ENCODE measurements around the gene ZXDA. TPM values are rescaled to one million over a fixed set of nuclear protein-coding genes. Genes with fewer than 3 reads are reported as not detected.

The ZXDA gene
- polyA plus RNA-seq, 4 donors, result 0.45 to 4.3 (median 0.81) TPM

DNA sequence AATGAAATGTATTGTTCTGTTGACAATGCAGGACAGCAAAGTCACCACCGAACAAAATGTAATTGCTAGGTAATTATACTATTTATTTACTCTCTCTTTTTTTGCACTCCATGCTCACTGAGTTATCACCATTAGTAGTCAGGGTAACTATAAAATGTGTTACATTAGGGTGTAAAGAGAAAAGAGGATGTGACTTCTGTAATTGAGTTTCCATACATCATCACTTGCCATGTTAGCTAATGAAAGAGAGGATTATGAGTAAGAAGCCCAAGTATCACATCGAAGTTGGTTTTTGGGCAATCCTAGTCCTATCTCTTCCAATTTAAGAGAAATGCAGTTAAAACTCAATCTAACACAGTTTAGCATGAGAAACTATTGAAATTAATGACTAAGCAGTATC, 7.6 kb downstream of the ZXDA start:
- no peak overlapping the region for H3K4me3 ChIP-seq (ENCODE audit: low read depth in 1 of 3, low read length in 3 of 3)
- H3K36me3 ChIP-seq (ENCODE audit: control insufficient read depth in 3 of 3, insufficient read depth in 2 of 3, low read depth in 1 of 3, low read length in 3 of 3), result no peaks in the 10 kb centered on the region
- no peaks in the 10 kb centered on the region for H3K27me3 ChIP-seq (ENCODE audit: control insufficient read depth in 3 of 3, insufficient read depth in 3 of 3, low read length in 3 of 3)
- FAIRE-seq (no peak), DNase-seq (no peak)
- no peaks in the 10 kb centered on the region for H3K4me1 ChIP-seq (ENCODE audit: control insufficient read depth in 3 of 3, insufficient read depth in 2 of 3, low read depth in 1 of 3, low read length in 2 of 3)
- no peaks in the 10 kb centered on the region for H3K9me3 ChIP-seq (ENCODE audit: control insufficient read depth in 2 of 2, insufficient read depth in 1 of 2, low read depth in 1 of 2, low read length in 1 of 2)
- 66 to 85% (median 83%) methylated on average over 2 of the region's 2 CpGs for WGBS, 3 donors
- H3K27ac ChIP-seq (ENCODE audit: low read depth in 1 of 3, low read length in 2 of 3), result no peak overlapping the region

DNA sequence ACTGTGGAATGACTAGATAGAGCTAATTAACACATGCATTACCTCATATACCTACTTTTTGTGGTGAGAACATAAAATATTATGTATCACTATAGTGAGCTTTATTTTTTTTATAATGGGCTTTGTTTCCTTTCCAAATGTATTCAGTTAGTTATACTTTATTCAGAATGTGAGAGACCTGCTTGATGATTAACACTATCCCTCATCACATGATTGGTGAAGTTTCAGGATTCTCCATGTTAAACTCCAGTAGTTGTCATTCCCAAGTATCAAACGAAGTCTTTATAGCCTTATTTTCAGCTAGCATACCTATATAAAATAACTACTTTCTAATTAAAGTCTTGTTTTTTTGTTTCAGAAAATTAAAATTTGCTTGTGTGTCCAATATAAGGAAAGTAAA, 8.8 kb downstream of the ZXDA start:
- H3K4me3 ChIP-seq (ENCODE audit: low read depth in 1 of 3, low read length in 3 of 3), result no peak overlapping the region
- H3K9me3 ChIP-seq (ENCODE audit: control insufficient read depth in 2 of 2, insufficient read depth in 1 of 2, low read depth in 1 of 2, low read length in 1 of 2), result no peaks in the 10 kb centered on the region
- H3K27me3 ChIP-seq (ENCODE audit: control insufficient read depth in 3 of 3, insufficient read depth in 3 of 3, low read length in 3 of 3), result no peaks in the 10 kb centered on the region
- no peaks in the 10 kb centered on the region for H3K36me3 ChIP-seq (ENCODE audit: control insufficient read depth in 3 of 3, insufficient read depth in 2 of 3, low read depth in 1 of 3, low read length in 3 of 3)
- FAIRE-seq, result no peak
- 52 to 80% (median 64%) methylated on average over 1 of the region's 1 CpG for WGBS, 3 donors
- H3K4me1 ChIP-seq (ENCODE audit: control insufficient read depth in 3 of 3, insufficient read depth in 2 of 3, low read depth in 1 of 3, low read length in 2 of 3), result no peaks in the 10 kb centered on the region
- no peak for DNase-seq
- no peak overlapping the region for H3K27ac ChIP-seq (ENCODE audit: low read depth in 1 of 3, low read length in 2 of 3)

DNA sequence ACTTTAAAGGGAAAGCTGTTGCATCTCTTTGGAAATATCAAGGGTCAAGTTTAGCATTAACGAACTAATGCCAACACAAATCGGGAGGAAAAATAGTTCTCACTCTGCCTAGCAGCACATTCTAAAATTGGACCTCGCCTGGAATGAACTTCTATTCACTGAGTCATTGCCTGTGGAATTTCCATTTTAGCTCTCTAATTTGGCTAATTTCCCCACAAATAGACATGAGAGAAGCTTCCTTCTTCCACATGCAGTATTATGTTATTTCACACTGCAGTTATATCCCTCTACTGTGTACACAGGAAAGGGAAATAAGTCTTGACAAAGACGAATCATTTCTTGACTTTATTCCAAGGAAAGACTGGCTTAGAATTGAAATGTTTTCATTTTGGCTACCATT, 9.3 kb downstream of the ZXDA start:
- no peak overlapping the region for H3K27ac ChIP-seq (ENCODE audit: low read depth in 1 of 3, low read length in 2 of 3)
- DNase-seq (no peak), FAIRE-seq (no peak)
- H3K36me3 ChIP-seq (ENCODE audit: control insufficient read depth in 3 of 3, insufficient read depth in 2 of 3, low read depth in 1 of 3, low read length in 3 of 3), result no peaks in the 10 kb centered on the region
- no peak overlapping the region for H3K4me3 ChIP-seq (ENCODE audit: low read depth in 1 of 3, low read length in 3 of 3)
- no peaks in the 10 kb centered on the region for H3K9me3 ChIP-seq (ENCODE audit: control insufficient read depth in 2 of 2, insufficient read depth in 1 of 2, low read depth in 1 of 2, low read length in 1 of 2)
- H3K4me1 ChIP-seq (ENCODE audit: control insufficient read depth in 3 of 3, insufficient read depth in 2 of 3, low read depth in 1 of 3, low read length in 2 of 3), result no peaks in the 10 kb centered on the region
- 56 to 74% (median 70%) methylated on average over 4 of the region's 4 CpGs for WGBS, 3 donors
- H3K27me3 ChIP-seq (ENCODE audit: control insufficient read depth in 3 of 3, insufficient read depth in 3 of 3, low read length in 3 of 3), result no peaks in the 10 kb centered on the region

DNA sequence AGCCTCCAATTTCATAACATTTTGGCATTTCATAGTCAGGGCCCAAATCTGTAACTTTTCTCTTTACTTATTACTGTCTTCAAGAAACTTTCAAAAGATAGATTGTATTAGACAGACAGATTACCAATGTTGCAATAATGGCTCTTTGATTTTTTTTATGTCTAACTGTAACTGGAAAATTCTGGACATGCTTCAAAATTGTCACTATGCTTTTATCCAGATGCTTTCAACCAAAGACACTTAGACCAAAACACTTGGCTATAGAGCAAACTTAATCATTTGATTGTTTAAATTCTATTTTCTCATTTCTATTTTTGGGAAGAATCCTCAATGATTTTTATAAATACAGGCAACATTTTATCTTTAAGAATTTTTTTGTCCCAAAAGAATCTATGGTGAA, 10.4 kb downstream of the ZXDA start:
- FAIRE-seq (no peak), DNase-seq (no peak)
- Histone ChIP-seq H3K4me1 (ENCODE audit: control insufficient read depth in 3 of 3, insufficient read depth in 2 of 3, low read depth in 1 of 3, low read length in 2 of 3) (no peaks in the 10 kb centered on the region), H3K4me3 (ENCODE audit: low read depth in 1 of 3, low read length in 3 of 3) (no peak overlapping the region), H3K27ac (ENCODE audit: low read depth in 1 of 3, low read length in 2 of 3) (no peak overlapping the region), H3K27me3 (ENCODE audit: control insufficient read depth in 3 of 3, insufficient read depth in 3 of 3, low read length in 3 of 3) (no peaks in the 10 kb centered on the region), H3K9me3 (ENCODE audit: control insufficient read depth in 2 of 2, insufficient read depth in 1 of 2, low read depth in 1 of 2, low read length in 1 of 2) (no peaks in the 10 kb centered on the region), H3K36me3 (ENCODE audit: control insufficient read depth in 3 of 3, insufficient read depth in 2 of 3, low read depth in 1 of 3, low read length in 3 of 3) (no peaks in the 10 kb centered on the region)

DNA sequence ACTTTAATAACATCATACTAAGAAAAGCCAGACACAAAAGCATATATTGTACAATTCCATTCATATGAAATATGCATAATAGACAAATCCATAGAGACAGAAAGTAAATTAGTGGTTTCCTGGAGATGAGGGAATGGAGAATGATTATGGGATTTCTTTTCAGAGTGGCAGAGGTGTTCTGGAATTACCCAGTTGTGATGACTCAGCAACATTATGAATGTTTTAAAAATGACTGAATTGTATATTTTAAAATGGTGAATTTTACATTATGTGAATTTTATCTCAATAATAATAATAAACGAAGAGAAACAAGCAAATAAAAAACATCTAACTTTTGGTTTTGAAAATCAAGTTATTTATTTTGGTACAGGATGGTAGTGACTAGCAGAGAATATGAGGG, 11.2 kb downstream of the ZXDA start:
- 47 to 88% (median 69%) methylated on average over 1 of the region's 1 CpG for WGBS, 3 donors
- FAIRE-seq, result no peak
- no peaks in the 10 kb centered on the region for H3K27me3 ChIP-seq (ENCODE audit: control insufficient read depth in 3 of 3, insufficient read depth in 3 of 3, low read length in 3 of 3)
- DNase-seq, result no peak
- H3K27ac ChIP-seq (ENCODE audit: low read depth in 1 of 3, low read length in 2 of 3), result no peak overlapping the region
- no peaks in the 10 kb centered on the region for H3K9me3 ChIP-seq (ENCODE audit: control insufficient read depth in 2 of 2, insufficient read depth in 1 of 2, low read depth in 1 of 2, low read length in 1 of 2)
- H3K4me3 ChIP-seq (ENCODE audit: low read depth in 1 of 3, low read length in 3 of 3), result no peak overlapping the region
- no peaks in the 10 kb centered on the region for H3K4me1 ChIP-seq (ENCODE audit: control insufficient read depth in 3 of 3, insufficient read depth in 2 of 3, low read depth in 1 of 3, low read length in 2 of 3)
- no peaks in the 10 kb centered on the region for H3K36me3 ChIP-seq (ENCODE audit: control insufficient read depth in 3 of 3, insufficient read depth in 2 of 3, low read depth in 1 of 3, low read length in 3 of 3)

DNA sequence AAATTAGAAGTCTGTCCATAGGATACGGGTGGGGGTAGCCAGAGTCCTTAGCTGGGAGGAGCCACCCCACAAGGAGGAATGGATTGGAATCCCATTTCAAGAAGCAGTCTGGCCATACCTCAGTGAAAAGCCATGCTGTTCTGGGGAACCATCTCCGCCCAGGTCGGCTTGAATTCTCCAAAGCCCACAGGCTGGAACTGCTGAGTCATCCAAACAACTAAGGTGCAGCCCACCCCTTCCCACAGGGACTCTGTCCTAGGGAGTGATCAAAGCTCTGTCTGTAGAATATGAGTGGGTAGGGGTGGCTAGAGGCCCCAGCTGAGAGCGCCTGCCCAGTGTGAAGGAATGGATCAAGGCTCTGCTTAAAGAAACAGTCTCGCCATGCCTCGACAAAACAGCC, 38.8 kb downstream of the ZXDA start:
- no peak for FAIRE-seq

More for the DNA sequence above, 38.8 kb downstream of the ZXDA start:
- Histone ChIP-seq H3K4me3 (ENCODE audit: low read depth in 1 of 3, low read length in 3 of 3) (no peak overlapping the region), H3K36me3 (ENCODE audit: control insufficient read depth in 3 of 3, insufficient read depth in 2 of 3, low read depth in 1 of 3, low read length in 3 of 3) (no peaks in the 10 kb centered on the region), H3K27ac (ENCODE audit: low read depth in 1 of 3, low read length in 2 of 3) (no peak overlapping the region), H3K27me3 (ENCODE audit: control insufficient read depth in 3 of 3, insufficient read depth in 3 of 3, low read length in 3 of 3) (no peaks in the 10 kb centered on the region), H3K9me3 (ENCODE audit: control insufficient read depth in 2 of 2, insufficient read depth in 1 of 2, low read depth in 1 of 2, low read length in 1 of 2) (peaks cover 0 to 14% of the 10 kb centered on the region in 2 donors), H3K4me1 (ENCODE audit: control insufficient read depth in 3 of 3, insufficient read depth in 2 of 3, low read depth in 1 of 3, low read length in 2 of 3) (no peaks in the 10 kb centered on the region)
- 85 to 94% (median 89%) methylated on average over 6 of the region's 6 CpGs for WGBS, 3 donors
- no peak for DNase-seq

Other genes starting within 250 kb of the ZXDA start
- not detected for gene NLRP2B, start 230.2 kb downstream of the ZXDA start, polyA plus RNA-seq

Measured in small intestine (tissue), 7 donors.